CD14-positive monocyte (primary cell): ENCODE measurements around the gene NAA25. TPM values are rescaled to one million over a fixed set of nuclear protein-coding genes. Genes with fewer than 3 reads are reported as not detected.
A peak's percentile ranks its signal among the peaks of the same experiment; 100 is the strongest.

Experiments used
- DNase-seq, 3 donors: peaks; one replicate each; pipeline ENCODE4 v3.0.0-alpha.2; 2011 to 2022
- H2AFZ ChIP-seq: 2 replicates; pipeline ENCODE4 v1.6.0; 2012; ENCODE audit warnings: mild to moderate bottlenecking, low read depth, low read length, inconsistent platforms; ENCODE audit not compliant: insufficient read depth, poor library complexity, severe bottlenecking
- H3K27ac ChIP-seq, 2 donors: 1 replicate in 1 of 2; 2 replicates in 1 of 2; pipeline ENCODE4 v1.5.1; 2012 to 2013; ENCODE audit warnings: low read length in 2 of 2, control low read depth in 1 of 2, inconsistent platforms in 1 of 2, low read depth in 1 of 2, mild to moderate bottlenecking in 1 of 2
- H3K27me3 ChIP-seq, 2 donors: one replicate each; pipeline versions ENCODE4 v1.6.0 to v1.6.1; 2011 to 2013; ENCODE audit warnings: low read length in 2 of 2; ENCODE audit not compliant: control insufficient read depth in 2 of 2, insufficient read depth in 2 of 2
- H3K36me3 ChIP-seq, 2 donors: replicated peaks in 1 of 2; 1 replicate in 1 of 2; 2 replicates in 1 of 2; pipeline versions ENCODE4 v1.5.1 to v1.6.1; 2012 to 2013; ENCODE audit warnings: low read length in 2 of 2, control low read depth in 1 of 2, inconsistent platforms in 1 of 2, mild to moderate bottlenecking in 1 of 2; ENCODE audit not compliant: insufficient read depth in 2 of 2, control insufficient read depth in 1 of 2
- H3K4me1 ChIP-seq, 2 donors: 1 replicate in 1 of 2; 2 replicates in 1 of 2; pipeline versions ENCODE4 v1.5.1 to v1.6.1; 2012 to 2013; ENCODE audit warnings: low read length in 2 of 2, control low read depth in 1 of 2, inconsistent platforms in 1 of 2, mild to moderate bottlenecking in 1 of 2, moderate library complexity in 1 of 2; ENCODE audit not compliant: insufficient read depth in 2 of 2, control insufficient read depth in 1 of 2
- H3K4me2 ChIP-seq: replicated peaks from 2 replicates; pipeline ENCODE3; 2012; ENCODE audit warnings: low read length, moderate library complexity, mild to moderate bottlenecking; ENCODE audit not compliant: poor library complexity, severe bottlenecking; ENCODE audit errors: extremely low read depth
- H3K4me3 ChIP-seq, 3 experiments: fragments of 200-600 bp in 1 of 3; sonication (generic) in 1 of 3; replicated peaks in 1 of 3; 1 replicate in 2 of 3; 2 replicates in 1 of 3; pipeline ENCODE4 v1.5.1; 2011 to 2013; ENCODE audit warnings: low read length in 3 of 3, mild to moderate bottlenecking in 3 of 3, control low read depth in 2 of 3, low read depth in 2 of 3, inconsistent platforms in 1 of 3, moderate library complexity in 1 of 3
- H3K79me2 ChIP-seq: 2 replicates; pipeline ENCODE4 v1.6.0; 2012; ENCODE audit warnings: mild to moderate bottlenecking, control low read depth, inconsistent platforms, low read length, moderate library complexity; ENCODE audit not compliant: insufficient read depth
- H3K9ac ChIP-seq: 2 replicates; pipeline ENCODE4 v1.6.0; 2017; ENCODE audit warnings: low read length, mild to moderate bottlenecking; ENCODE audit not compliant: insufficient read depth, poor library complexity, severe bottlenecking
- H3K9me3 ChIP-seq, 2 donors: replicated peaks in 1 of 2; 1 replicate in 1 of 2; 2 replicates in 1 of 2; pipeline versions ENCODE4 v1.5.1 to v1.6.1; 2012 to 2013; ENCODE audit warnings: low read length in 2 of 2, control low read depth in 1 of 2; ENCODE audit not compliant: control insufficient read depth in 1 of 2, insufficient read depth in 1 of 2
- H4K20me1 ChIP-seq: 2 replicates; pipeline ENCODE4 v1.6.0; 2012; ENCODE audit warnings: mild to moderate bottlenecking, low read length, control low read depth, moderate library complexity; ENCODE audit not compliant: insufficient read depth
- H3K27ac Mint-ChIP-seq, 7 donors: one replicate each; pipeline ENCODE4 v1.8.0; 2020; ENCODE audit warnings: mild to moderate bottlenecking in 7 of 7, mixed read lengths in 7 of 7, moderate library complexity in 6 of 7, inconsistent platforms in 2 of 7
- H3K27me3 Mint-ChIP-seq, 3 donors: one replicate each; pipeline ENCODE4 v1.8.0; 2021 to 2022; ENCODE audit warnings: low read depth in 3 of 3, mild to moderate bottlenecking in 3 of 3, mixed read lengths in 3 of 3, moderate library complexity in 3 of 3, inconsistent platforms in 1 of 3
- H3K36me3 Mint-ChIP-seq, 2 donors: one replicate each; pipeline ENCODE4 v1.8.0; 2020; ENCODE audit warnings: mixed read lengths in 2 of 2, inconsistent platforms in 1 of 2, mild to moderate bottlenecking in 1 of 2
- H3K4me1 Mint-ChIP-seq: one replicate; pipeline ENCODE4 v1.8.0; 2020; ENCODE audit warnings: mild to moderate bottlenecking, mixed read lengths
- H3K4me3 Mint-ChIP-seq, 2 donors: one replicate each; pipeline ENCODE4 v1.8.0; 2020; ENCODE audit warnings: mild to moderate bottlenecking in 2 of 2, mixed read lengths in 2 of 2, moderate library complexity in 1 of 2
- H3K9me3 Mint-ChIP-seq, 7 donors: one replicate each; pipeline ENCODE4 v1.8.0; 2020 to 2022; ENCODE audit warnings: mixed read lengths in 7 of 7, mild to moderate bottlenecking in 6 of 7, moderate library complexity in 6 of 7, inconsistent platforms in 2 of 7
- WGBS: methylation state at CpG from one replicate; pipeline ENCODE4 v1.1.5; 2013; ENCODE audit warnings: missing lambda C conversion rate; ENCODE audit not compliant: insufficient coverage; 5-methylcytosine and 5-hydroxymethylcytosine counted together
- intact Hi-C, 2 donors: fragments of 100-400 bp; cut with micrococcal nuclease; formaldehyde crosslinking; loops; one replicate each; pipeline versions ENCODE4 v1.15.0 to v1.15.1; 2023
- polyA plus RNA-seq, 3 donors: library from polyadenylated mRNA; depleted of rRNA in 1 of 3; unstranded in 2 of 3; stranded (reverse) in 1 of 3; fragments of 300-500 nt in 2 of 3; fragments of >200 nt in 1 of 3; fragmentation: Illumina TruSeq in 2 of 3; gene quantifications; 1 replicate in 2 of 3; 2 replicates in 1 of 3; pipeline ENCODE4 v1.2.3, GENCODE V29; 2012 to 2021
- TF ChIP-seq, protein P1 (sequence below): fragments of 200-600 bp; IDR thresholded peaks from one replicate; pipeline ENCODE4 v1.8.0; 2022; ENCODE audit warnings: antibody characterized with exemption, mild to moderate bottlenecking

The NAA25 gene
- polyA plus RNA-seq, 3 donors, result 4.3 to 7.9 (median 7.3) TPM

DNA sequence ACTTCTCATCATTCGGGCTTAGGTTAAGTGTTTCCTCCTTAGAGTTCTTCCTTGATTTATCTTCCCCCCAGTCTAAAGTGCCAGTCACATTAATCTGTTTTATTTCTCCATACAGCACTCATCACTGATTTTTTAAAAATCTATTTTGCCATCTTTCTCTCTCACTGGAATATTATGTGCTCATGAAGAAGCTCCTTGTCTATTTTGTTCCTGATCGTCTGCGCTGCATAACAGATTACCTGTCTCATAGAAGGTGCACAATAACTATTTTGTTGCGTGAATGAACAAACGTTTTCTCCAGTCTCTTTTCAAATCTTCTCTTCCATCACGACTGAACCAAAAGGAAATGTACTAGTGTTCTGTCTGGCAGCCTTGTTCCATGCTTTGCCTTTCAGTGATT is 92.6 kb downstream of the NAA25 start:
- peaks cover 88% of the 10 kb centered on the region for H3K79me2 ChIP-seq
- intact Hi-C loops, result loop anchor here (10.0 kb wide), 2 partner anchors 71 to 99 kb away; no protein-coding TSS in a partner anchor
- H3K27ac ChIP-seq, result peak overlapping the region in 1 of 2 donors; percentile 92
- H3K27me3 ChIP-seq, result no peaks in the 10 kb centered on the region
- DNase-seq, result no peak
- H3K36me3 Mint-ChIP-seq, result peaks cover 28 to 49% of the 10 kb centered on the region in 2 donors
- H3K36me3 ChIP-seq, result peaks cover 34 to 48% of the 10 kb centered on the region in 2 donors
- peaks cover 0 to 2% (median 0%) of the 10 kb centered on the region in 7 donors for H3K9me3 Mint-ChIP-seq
- H2AFZ ChIP-seq, result no peak overlapping the region
- no peak overlapping the region for H3K4me3 ChIP-seq
- peaks cover 73% of the 10 kb centered on the region for H4K20me1 ChIP-seq
- H3K4me1 ChIP-seq, result peaks cover 48 to 57% of the 10 kb centered on the region in 2 donors
- H3K4me3 Mint-ChIP-seq, result no peak overlapping the region
- H3K4me1 Mint-ChIP-seq, result peaks cover 59% of the 10 kb centered on the region
- peak overlapping the region; percentile 11 for H3K4me2 ChIP-seq
- no peak overlapping the region for H3K9ac ChIP-seq
- 88% methylated on average over 4 of the region's 6 CpGs for WGBS
- H3K9me3 ChIP-seq, result no peaks in the 10 kb centered on the region
- no peaks in the 10 kb centered on the region for H3K27me3 Mint-ChIP-seq
- TF ChIP-seq, protein P1, sequence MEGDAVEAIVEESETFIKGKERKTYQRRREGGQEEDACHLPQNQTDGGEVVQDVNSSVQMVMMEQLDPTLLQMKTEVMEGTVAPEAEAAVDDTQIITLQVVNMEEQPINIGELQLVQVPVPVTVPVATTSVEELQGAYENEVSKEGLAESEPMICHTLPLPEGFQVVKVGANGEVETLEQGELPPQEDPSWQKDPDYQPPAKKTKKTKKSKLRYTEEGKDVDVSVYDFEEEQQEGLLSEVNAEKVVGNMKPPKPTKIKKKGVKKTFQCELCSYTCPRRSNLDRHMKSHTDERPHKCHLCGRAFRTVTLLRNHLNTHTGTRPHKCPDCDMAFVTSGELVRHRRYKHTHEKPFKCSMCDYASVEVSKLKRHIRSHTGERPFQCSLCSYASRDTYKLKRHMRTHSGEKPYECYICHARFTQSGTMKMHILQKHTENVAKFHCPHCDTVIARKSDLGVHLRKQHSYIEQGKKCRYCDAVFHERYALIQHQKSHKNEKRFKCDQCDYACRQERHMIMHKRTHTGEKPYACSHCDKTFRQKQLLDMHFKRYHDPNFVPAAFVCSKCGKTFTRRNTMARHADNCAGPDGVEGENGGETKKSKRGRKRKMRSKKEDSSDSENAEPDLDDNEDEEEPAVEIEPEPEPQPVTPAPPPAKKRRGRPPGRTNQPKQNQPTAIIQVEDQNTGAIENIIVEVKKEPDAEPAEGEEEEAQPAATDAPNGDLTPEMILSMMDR, result no peak
- H3K27ac Mint-ChIP-seq, result peak overlapping the region in 6 of 7 donors; percentile 14 to 96 (median 92)

DNA sequence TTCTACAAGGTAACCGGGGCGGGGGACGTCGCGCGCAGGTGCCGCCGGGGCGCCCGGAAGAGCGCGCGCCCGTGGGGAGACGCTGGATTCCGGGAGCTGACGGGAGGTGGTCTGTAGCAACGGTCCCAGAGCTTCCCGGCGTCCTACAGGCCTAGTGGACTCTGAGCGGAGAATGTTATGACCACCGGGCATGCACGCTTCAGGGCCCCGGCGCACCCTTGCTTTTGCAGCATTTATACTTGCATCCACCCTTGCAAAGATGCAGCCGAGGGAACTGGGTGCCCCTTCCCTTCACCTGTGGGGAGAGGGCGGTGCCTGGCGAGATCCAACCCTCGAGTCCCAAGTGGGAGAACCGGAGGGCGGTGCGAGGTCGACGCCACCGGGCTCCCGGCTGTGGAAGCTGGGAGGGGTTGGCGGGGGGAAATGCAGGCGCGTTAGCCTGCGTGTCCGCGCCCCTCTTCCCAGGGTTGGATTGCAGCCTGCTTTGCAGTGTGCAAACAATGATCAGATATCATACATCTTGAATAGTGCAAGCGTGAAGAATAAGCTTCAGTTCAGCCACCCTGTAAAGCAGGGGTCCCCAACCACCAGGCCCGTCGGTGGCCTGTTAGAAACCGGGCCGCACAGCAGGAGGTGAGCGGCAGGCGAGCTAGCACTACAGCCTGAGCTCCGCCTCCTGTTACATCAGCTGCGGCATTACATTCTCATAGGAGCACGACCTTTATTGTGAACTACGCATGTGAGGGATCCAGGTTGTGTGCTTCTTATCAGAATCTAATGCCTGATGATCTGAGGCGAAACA is 94.8 kb downstream of the NAA25 start:
- peak overlapping the region; percentile 89 for H3K4me2 ChIP-seq
- H3K27ac ChIP-seq, result peak overlapping the region; percentile 85 to 92
- intact Hi-C loops, result loop anchor here (5.0 to 10.0 kb wide), 3 partner anchors 69 to 172 kb away; partner anchors contain the start of gene MAPKAPK5 (in 1 of the 2)
- peaks cover 78% of the 10 kb centered on the region for H3K79me2 ChIP-seq
- H2AFZ ChIP-seq, result peak overlapping the region; percentile 92
- H3K4me3 ChIP-seq, result peak overlapping the region; percentile 91 to 99 (median 94)
- no peaks in the 10 kb centered on the region for H3K9me3 ChIP-seq
- peak overlapping the region; percentile 82 for H3K9ac ChIP-seq
- Mint-ChIP-seq H3K9me3 (peaks cover 0 to 2% (median 0%) of the 10 kb centered on the region in 7 donors), H3K27me3 (peaks cover 0 to under 1% (median 0%) of the 10 kb centered on the region in 3 donors), H3K36me3 (peaks cover 16 to 29% of the 10 kb centered on the region in 2 donors), H3K4me3 (peak overlapping the region; percentile 85 to 91), H3K27ac (peak overlapping the region; percentile 86 to 96 (median 95)), H3K4me1 (peaks cover 52% of the 10 kb centered on the region)
- H4K20me1 ChIP-seq, result peaks cover 52% of the 10 kb centered on the region
- TF ChIP-seq, protein P1, result peak; percentile 23
- H3K36me3 ChIP-seq, result peaks cover 14 to 27% of the 10 kb centered on the region in 2 donors
- DNase-seq, result peak; percentile 35 to 53 (median 49)
- peaks cover 49 to 60% of the 10 kb centered on the region in 2 donors for H3K4me1 ChIP-seq
- no peaks in the 10 kb centered on the region for H3K27me3 ChIP-seq
- WGBS, result 0% methylated on average over 43 of the region's 54 CpGs
